Left lung (tissue), 10 donors: Measurements from ENCODE around the gene SLC9A7. TPM values are rescaled to one million over a fixed set of nuclear protein-coding genes. Genes with fewer than 3 reads are reported as not detected.

Experiments
- ATAC-seq: fragments of 200-7000 bp; cut with Tn5 transposase; one replicate; pipeline ENCODE4 v1.9.1; 2020; ENCODE audit warnings: moderate library complexity
- DNase-seq, 4 donors: peaks; one replicate each; pipeline ENCODE4 v3.0.0-alpha.2; 2013 to 2020
- H3K27ac ChIP-seq, 2 donors: fragments of 200-600 bp; sonication (generic) in 1 of 2; one replicate each; pipeline versions ENCODE4 v1.5.0 to v1.8.0; 2020 to 2021
- H3K27me3 ChIP-seq, 2 donors: fragments of 200-600 bp; sonication (generic) in 1 of 2; one replicate each; pipeline versions ENCODE4 v1.5.0 to v1.8.0; 2020 to 2021
- H3K36me3 ChIP-seq, 2 donors: fragments of 200-600 bp; sonication (generic) in 1 of 2; one replicate each; pipeline versions ENCODE4 v1.5.0 to v1.8.0; 2020 to 2021
- H3K4me1 ChIP-seq, 2 donors: fragments of 200-600 bp; one replicate each; pipeline ENCODE4 v1.8.0; 2021
- H3K4me3 ChIP-seq, 2 donors: fragments of 200-600 bp; sonication (generic) in 1 of 2; one replicate each; pipeline versions ENCODE4 v1.5.0 to v1.8.0; 2020 to 2021; ENCODE audit warnings: mild to moderate bottlenecking in 1 of 2
- H3K9me3 ChIP-seq, 2 donors: fragments of 200-600 bp; sonication (generic) in 1 of 2; one replicate each; pipeline versions ENCODE4 v1.5.0 to v1.8.0; 2020 to 2021
- intact Hi-C, 2 donors: fragments of 100-400 bp; cut with DNase I; formaldehyde crosslinking; loops; one replicate each; pipeline versions ENCODE4 v1.11.2 to v1.14.2; 2022
- polyA plus RNA-seq, 6 donors: library from polyadenylated mRNA; unstranded; fragments of 120-200 nt; gene quantifications; one replicate each; pipeline ENCODE4 v1.2.1, GENCODE V29; 2013; ENCODE audit not compliant: insufficient read length in 6 of 6
- total RNA-seq, 2 donors: library from RNA; stranded (reverse); fragmentation: NEBNext Ultra II Directional; extraction: Animal tissue kit (Norgen Biotek cat#: 25700); gene quantifications; one replicate each; pipeline ENCODE4 v1.2.1, GENCODE V29; 2021
- TF ChIP-seq, protein P1 (sequence below), 2 donors: fragments of 200-600 bp; sonication (generic) in 1 of 2; IDR thresholded peaks; one replicate each; pipeline versions ENCODE4 v1.5.0 to v1.8.0; 2021; ENCODE audit warnings: antibody characterized with exemption in 2 of 2
- donor health status: DM: no; HTN: yes; CAD: no.
- donor health status: DM: no; HTN: no; CAD: no.

The SLC9A7 gene
- total and polyA plus RNA-seq, 8 donors = 2.3 to 10.5 (median 3.2) TPM

DNA sequence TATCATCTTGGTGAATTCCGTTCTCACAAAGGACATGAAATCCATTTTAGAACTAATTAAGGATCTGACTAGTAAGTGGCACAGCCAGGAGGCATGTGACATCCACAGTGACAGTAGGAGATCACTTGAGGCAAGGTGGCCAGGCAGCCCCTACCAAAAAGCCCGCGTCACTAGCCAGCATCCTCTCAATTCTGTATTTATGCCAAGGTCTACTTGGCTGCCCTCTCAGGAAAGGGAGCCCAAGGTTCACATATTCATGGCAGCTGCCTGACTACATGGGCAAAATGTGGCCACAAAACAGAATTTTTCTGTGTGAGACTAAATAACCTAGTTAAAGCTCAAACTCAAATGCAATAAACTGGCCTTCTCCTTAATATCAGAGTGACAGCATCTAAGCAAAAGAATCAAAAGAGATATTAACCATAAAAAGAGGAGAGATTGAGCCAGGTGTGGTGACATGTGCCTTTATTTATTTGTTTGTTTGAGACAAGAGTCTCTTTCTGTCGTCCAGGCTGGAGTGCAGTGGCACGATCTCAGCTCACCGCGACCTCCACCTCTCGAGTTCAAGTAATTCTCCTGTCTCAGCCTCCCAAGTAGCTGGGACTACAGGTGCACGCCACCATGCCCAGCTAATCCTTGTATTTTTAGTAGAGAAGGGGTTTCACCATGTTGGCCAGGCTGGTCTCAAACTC lies 51.5 kb downstream of the SLC9A7 start:
- Histone ChIP-seq H3K36me3 (no peaks in the 10 kb centered on the region), H3K4me3 (no peak overlapping the region), H3K27ac (no peak overlapping the region), H3K9me3 (no peaks in the 10 kb centered on the region), H3K27me3 (no peaks in the 10 kb centered on the region), H3K4me1 (no peaks in the 10 kb centered on the region)
- intact Hi-C loops = no loop called here
- TF ChIP-seq, protein P1, sequence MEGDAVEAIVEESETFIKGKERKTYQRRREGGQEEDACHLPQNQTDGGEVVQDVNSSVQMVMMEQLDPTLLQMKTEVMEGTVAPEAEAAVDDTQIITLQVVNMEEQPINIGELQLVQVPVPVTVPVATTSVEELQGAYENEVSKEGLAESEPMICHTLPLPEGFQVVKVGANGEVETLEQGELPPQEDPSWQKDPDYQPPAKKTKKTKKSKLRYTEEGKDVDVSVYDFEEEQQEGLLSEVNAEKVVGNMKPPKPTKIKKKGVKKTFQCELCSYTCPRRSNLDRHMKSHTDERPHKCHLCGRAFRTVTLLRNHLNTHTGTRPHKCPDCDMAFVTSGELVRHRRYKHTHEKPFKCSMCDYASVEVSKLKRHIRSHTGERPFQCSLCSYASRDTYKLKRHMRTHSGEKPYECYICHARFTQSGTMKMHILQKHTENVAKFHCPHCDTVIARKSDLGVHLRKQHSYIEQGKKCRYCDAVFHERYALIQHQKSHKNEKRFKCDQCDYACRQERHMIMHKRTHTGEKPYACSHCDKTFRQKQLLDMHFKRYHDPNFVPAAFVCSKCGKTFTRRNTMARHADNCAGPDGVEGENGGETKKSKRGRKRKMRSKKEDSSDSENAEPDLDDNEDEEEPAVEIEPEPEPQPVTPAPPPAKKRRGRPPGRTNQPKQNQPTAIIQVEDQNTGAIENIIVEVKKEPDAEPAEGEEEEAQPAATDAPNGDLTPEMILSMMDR (IDR thresholded peaks at IDR 0.05) = no peak
- DNase-seq = no peak
- ATAC-seq = no peak

DNA sequence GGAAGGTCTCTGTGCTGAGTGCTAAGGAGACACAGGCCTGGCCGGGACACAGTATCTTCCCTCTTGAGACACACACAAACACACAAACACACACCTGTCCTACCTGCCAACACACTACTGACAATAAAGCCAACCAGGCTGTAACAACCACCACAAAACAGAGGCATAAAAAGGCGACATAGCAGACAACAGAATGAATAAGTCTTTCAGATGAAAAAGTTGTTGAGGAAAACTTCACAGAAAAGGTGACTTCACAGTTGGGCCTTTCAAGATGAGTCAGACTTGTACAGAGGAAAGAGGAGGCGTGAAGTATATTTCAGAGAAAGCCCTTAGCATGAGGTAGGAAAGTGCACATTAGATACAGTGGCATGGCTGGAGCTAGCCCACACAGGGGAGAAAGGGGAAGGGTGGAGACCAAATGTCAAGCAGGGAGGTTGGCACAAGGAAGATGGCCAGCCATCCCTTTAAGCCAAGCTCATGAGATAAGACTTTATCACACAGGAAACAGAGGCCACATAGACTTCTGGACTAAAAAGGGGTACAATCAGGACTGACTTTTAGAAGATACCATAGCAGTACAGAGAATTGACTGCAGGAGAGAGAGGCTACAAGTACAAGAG lies 54.0 kb downstream of the SLC9A7 start:
- no peaks in the 10 kb centered on the region for H3K4me1 ChIP-seq
- peak; percentile 21 for ATAC-seq
- H3K4me3 ChIP-seq = no peak overlapping the region
- H3K27ac ChIP-seq = no peak overlapping the region
- H3K36me3 ChIP-seq = no peaks in the 10 kb centered on the region
- no peaks in the 10 kb centered on the region for H3K27me3 ChIP-seq
- intact Hi-C loops = no loop called here
- TF ChIP-seq, protein P1 (IDR thresholded peaks at IDR 0.05) = no peak
- no peaks in the 10 kb centered on the region for H3K9me3 ChIP-seq
- no peak for DNase-seq

DNA sequence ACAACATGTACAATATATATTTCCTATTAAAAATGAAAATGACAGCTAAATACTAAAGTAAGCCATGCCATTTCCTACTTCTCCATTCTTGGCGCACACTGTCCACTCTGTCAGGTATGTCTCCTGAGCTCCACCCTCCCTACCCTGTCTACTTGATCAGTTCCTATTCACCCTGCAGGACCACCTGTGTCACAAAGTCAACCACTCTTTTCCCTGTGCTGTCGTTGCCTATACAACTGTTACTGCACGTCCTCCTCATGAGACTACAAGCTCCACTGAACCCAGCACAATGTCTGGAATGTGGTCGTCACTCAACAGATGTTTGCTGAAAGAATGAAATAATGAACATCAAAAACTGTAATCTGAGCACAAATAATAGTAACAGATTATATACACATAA lies 54.9 kb downstream of the SLC9A7 start:
- H3K4me3 ChIP-seq = no peak overlapping the region
- no peaks in the 10 kb centered on the region for H3K36me3 ChIP-seq
- H3K27ac ChIP-seq = no peak overlapping the region
- ATAC-seq = no peak
- H3K9me3 ChIP-seq = no peaks in the 10 kb centered on the region
- H3K4me1 ChIP-seq = no peaks in the 10 kb centered on the region
- intact Hi-C loops = no loop called here
- H3K27me3 ChIP-seq = no peaks in the 10 kb centered on the region
- TF ChIP-seq, protein P1 (IDR thresholded peaks at IDR 0.05) = no peak
- DNase-seq = no peak

DNA sequence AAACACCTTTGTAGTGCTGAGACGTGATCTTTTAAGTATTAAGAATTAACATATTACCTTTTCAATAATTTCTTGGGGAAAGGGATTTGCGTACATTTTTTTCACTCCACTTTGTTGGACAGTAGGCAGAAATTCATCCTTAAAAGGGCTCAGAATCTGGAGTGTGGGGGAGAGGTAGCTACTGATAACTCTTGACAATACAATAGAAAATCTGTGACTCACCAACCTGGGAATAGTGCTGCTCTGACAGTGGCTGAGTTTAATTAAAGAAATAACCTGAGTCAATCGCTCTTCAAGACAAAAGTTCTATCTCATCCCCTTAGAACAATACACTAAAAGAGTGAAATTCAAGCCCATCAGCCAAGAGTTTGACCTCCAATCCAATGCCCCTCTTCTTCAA lies 60.2 kb downstream of the SLC9A7 start:
- no peaks in the 10 kb centered on the region for H3K36me3 ChIP-seq
- ATAC-seq (no peak), DNase-seq (no peak)
- no peak overlapping the region for H3K27ac ChIP-seq
- intact Hi-C loops = no loop called here
- TF ChIP-seq, protein P1 (IDR thresholded peaks at IDR 0.05) = no peak
- no peaks in the 10 kb centered on the region for H3K9me3 ChIP-seq
- H3K4me1 ChIP-seq = no peaks in the 10 kb centered on the region
- H3K4me3 ChIP-seq = no peak overlapping the region
- no peaks in the 10 kb centered on the region for H3K27me3 ChIP-seq

DNA sequence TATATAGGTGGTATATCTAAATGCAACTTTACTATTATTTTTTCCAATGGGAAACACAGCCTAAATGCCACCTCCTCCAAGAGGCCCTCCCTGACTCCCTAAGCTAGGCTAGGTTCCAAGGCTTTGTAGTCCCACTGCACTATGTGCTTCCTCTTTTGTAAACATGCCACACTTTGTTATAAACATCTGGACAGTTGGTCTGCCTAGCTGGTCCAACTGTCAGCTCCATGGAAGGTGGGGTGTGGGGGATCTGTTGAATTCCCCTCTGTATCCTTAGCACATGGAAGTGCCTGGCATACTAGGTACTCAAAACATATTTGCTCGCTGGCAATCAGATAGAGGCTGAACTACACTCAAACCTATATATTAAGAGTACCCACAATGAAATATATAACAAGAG lies 63.4 kb downstream of the SLC9A7 start:
- intact Hi-C loops = no loop called here
- no peak overlapping the region for H3K27ac ChIP-seq
- DNase-seq (no peak), ATAC-seq (no peak)
- H3K27me3 ChIP-seq = no peaks in the 10 kb centered on the region
- H3K4me3 ChIP-seq = no peak overlapping the region
- no peaks in the 10 kb centered on the region for H3K9me3 ChIP-seq
- TF ChIP-seq, protein P1 (IDR thresholded peaks at IDR 0.05) = no peak
- no peaks in the 10 kb centered on the region for H3K4me1 ChIP-seq
- no peaks in the 10 kb centered on the region for H3K36me3 ChIP-seq
